NCI-H82 treated with DMSO at 0.1 percent for 48 hours (cell line): ENCODE measurements around the gene TM7SF2.

Source experiments
- DNase-seq: peaks from one replicate; lab custom pipeline; 2025; ENCODE audit not compliant: unreplicated experiment; lab: John Stamatoyannopoulos, UW

Gene TM7SF2

DNA sequence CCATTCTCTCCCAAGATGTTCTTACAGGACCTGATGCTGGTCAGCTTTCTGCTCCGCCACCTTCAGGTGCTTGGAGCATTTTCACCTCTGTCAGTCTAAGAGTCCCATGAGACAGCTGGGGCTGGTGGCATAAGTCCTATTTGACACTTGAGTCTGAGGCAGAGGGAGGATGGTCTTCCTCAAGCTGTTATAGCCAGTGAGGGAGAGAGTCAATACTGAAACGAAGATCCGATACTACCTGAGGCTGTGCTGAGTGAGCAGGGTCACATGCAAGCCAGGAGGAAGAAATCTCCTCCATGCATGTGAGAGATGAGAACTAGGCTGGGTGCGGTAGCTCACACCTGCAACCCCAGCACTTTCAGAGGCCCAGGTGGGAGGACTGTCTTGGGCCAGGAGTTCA is 22.1 kb upstream of the TM7SF2 start:
- DNase-seq: no peak

DNA sequence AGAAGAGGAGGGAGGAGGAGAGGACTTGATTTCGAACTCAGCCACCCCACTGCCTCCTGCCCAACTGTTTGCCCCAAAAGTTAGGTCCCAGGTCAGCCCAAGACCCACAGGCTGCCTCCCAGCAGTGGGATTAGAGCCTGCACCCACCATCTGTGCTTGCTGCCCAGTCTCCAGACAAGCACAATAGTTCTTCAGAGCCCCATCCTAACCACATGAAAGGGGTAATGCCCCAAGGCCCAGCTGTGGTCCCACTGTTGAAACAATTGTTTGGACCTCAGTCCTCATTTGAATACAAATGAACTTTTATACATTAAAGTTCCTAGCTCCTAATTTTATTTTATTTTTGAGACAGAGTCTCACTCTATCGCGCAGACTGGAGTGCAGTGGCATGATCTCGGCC is 21.0 kb upstream of the TM7SF2 start:
- DNase-seq: no peak

DNA sequence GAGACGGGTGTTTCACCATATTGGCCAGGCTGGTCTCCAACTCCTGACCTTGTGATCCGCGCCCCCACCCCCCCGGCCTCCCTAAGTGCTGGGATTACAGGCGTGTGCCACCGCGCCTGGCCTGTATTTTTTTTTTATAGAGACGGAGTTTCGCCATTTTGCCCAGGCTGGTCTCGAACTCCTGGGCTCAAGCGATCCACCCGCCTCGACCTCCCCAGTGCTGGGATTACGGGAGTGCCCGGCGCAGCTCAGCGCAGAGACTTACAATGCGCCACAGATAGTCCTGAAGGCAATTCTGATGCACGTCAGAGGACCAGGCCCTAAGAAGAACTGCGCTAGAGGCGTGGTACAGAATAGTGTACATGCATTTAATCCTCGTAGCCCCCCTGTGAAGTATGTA is 16.2 kb upstream of the TM7SF2 start:
- no peak for DNase-seq

DNA sequence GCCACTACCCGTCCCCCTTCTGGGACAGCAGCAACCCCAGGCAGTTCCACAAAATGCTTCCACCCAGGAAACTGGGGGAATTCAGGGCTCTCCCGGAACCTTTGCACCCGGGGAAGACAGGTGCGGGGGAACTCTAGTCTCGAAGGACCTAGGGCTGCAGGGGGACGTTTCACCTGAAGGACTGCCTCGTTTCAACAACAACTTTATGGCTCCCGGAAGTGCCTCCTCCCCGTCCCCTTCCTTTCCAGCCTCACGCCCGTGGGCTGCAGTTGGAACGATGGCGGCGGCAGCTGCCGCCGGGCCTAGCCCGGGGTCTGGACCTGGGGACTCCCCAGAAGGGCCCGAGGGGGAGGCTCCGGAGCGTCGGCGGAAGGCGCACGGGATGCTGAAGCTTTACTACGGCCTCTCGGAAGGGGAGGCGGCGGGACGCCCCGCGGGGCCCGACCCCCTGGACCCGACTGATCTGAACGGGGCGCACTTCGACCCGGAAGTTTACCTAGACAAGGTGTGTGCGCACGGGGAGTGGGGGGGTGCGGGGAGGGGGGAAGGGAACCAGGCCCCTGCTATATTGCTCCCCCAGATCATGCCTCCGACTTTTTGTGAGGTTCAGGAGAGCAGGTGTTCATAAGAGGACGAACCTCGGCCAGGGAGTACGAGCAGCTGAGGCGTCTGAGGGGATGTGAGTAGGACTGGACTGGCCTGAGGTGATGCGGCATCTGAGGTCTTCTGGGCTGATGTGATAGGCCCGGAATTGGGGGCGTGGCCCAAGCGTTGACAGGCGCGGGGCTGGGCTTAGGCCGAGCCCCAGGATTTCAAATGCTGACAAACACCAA is 15.5 kb upstream of the TM7SF2 start, which contains the start of gene VPS51:
TSS of gene VPS51 (plus strand) at position 241 of the 833 bp plus-strand sequence. CDS start at position 278, 37 bp downstream.
- peak; percentile 64 for DNase-seq

DNA sequence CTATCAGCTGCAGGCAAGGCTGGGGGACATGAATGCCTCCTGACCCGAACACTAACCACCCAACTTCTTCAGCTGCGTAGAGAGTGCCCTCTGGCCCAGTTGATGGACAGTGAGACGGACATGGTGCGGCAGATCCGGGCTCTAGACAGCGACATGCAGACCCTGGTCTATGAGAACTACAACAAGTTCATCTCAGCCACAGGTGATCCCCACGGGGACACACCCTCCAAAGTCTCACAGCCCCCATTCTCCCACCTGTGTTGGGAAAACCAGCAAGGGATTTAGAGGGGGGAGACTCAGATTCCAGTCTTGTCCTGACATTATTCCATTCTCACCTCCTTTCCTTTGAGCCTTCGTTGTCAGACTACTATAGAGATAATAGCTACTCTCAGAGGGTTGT is 14.7 kb upstream of the TM7SF2 start:
- DNase-seq: no peak

DNA sequence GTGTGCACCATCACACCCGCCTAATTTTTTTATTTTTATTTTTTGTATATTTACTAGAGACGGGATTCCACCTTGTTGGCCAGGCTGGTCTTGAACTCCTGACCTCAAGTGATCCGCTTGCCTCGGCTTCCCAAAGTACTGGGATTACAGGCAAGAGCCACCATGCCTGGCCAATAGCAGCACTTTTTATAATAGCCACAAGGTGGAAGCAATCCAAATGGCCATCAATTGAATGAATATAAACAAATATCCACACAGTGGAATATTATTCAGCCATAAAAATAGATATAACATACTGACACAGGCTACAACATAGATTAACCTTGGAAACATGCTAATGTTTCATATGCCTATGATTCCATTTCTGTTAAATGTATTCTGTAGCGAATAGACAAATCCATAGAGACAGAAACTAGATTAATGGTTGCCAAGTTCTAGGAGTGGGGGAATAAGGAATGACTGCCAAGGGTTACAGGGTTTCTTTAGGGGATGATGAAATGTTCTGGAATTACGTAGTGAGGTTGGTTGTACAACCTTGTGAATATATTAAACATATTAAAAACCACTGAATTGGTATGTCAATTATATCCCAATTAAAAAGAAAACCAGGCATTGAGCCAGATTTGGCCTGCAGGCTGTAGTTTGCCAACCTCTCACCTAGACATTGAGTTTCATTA is 10.9 kb upstream of the TM7SF2 start:
- no peak for DNase-seq

DNA sequence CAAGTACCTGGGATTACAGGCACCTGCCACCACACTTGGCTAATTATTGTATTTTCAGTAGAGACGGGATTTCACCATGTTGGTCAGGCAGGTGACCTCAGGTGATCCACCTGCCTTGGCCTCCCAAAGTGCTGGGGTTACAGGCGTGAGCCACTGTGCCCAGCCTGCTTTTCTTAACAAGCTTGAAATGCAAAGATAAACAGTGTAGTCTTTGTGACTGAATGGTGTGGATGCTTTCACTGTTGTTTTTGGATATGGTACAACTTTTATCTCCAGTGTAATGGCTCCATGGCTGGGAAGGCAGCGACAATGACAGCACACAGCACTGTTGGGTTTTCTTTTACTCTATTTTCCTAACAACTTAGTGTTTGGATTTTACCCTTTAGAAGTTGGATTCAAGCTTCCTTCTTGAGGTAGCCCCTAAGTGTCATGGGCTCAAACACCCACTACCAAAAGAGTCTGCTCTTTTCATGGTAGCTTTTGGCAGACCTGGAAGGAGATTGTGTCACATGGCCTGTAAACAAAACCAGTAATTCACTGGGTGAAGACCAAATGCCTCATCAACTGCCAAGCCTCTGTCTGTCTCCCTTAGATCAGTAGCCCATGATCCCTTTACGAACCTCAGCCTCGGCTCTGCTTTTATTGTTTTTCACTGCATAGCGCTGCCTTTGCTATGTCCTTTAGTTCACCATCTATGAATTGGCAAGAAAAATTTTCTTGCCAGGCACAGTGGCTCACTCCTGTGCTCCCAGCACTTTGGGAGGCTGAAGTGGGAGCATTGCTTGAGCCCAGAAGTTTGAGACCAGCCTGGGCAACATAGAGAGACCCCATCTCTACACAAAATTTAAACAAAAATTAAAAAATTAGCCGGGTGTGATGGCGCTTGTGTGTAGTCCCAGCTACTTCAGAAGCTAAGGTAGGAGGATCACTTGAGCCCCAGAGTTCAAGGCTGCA is 9.3 kb upstream of the TM7SF2 start:
- DNase-seq: no peak

DNA sequence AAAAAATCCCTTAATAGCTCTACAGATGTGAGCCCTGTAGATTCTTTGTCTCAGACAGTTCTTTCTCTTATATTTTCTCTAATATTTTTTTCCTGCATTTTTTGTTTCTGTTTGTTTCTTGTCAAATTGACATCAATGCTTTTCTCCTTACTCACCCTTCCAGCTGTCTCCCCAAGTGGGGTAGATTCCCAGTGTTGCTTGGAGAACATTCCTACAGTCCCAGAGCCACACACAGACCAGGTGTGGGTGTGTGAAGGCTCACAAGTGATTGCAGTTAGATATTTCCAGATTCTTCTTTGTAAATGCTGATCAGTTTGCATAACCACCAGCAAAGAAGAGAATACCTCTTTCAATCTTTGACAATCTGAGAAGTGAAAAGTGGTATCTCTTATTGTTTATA is 8.2 kb upstream of the TM7SF2 start:
- no peak for DNase-seq

DNA sequence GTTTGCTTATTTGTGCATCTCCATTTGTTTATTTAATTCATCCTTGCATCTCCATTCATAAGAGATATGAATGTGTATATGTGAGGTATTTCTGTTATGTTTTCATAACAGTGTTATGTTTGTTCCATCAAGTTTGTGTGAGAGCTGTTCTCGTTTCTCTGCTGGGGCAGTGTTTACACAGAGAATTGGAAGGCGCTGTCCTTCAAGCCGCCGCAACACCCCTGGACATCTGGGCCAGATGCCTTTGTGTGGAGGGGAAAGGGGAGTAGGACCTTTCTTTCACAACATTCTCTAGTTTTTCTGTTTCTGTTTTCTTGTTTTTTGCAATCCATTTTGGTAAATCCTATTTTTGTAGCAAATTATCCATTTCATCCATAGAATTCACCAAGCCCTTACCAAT is 7.0 kb upstream of the TM7SF2 start:
- no peak for DNase-seq

DNA sequence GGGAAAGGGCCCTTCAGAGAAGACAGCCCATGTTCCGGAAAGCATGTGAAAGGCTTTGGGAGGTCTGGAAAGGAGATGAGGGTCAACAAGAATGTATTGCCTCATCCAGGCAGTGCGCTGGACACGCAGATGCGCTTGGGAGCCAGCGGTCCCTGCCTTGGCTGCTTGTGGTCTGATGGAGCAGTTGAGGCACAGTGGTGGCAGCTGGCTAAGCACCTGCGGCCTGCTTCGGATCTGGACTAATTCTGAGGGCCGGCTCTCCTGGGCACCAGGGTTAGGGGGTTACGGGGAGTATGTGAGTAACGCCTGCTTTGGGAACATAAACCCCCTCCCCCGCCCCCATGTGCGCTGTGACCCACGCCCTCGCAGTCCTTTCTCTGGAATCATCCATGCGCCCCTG is 4.6 kb upstream of the TM7SF2 start:
- no peak for DNase-seq

DNA sequence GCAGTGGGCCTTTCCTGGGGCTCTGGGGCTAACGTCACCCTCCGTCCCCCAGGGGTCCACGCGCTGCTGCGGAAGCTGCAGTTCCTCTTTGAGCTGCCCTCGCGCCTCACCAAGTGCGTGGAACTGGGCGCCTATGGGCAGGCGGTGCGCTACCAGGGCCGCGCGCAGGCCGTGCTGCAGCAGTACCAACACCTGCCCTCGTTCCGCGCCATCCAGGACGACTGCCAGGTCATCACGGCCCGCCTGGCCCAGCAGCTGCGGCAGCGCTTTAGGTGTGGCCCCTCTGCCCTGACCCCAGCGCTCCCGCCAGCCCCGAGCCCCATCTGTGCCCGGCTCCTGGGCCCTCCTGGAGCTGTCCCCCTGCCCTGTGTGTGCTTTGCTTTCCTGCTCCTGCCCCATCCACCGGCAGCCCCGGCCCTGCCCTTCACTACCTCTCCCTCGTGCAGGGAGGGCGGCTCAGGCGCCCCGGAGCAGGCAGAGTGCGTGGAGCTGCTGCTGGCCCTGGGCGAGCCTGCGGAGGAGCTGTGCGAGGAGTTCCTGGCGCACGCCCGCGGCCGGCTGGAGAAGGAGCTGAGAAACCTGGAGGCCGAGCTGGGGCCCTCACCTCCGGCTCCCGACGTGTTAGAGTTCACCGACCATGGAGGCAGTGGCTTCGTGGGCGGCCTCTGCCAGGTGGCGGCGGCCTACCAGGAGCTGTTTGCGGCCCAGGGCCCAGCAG is 3.8 kb upstream of the TM7SF2 start:
- DNase-seq: no peak

DNA sequence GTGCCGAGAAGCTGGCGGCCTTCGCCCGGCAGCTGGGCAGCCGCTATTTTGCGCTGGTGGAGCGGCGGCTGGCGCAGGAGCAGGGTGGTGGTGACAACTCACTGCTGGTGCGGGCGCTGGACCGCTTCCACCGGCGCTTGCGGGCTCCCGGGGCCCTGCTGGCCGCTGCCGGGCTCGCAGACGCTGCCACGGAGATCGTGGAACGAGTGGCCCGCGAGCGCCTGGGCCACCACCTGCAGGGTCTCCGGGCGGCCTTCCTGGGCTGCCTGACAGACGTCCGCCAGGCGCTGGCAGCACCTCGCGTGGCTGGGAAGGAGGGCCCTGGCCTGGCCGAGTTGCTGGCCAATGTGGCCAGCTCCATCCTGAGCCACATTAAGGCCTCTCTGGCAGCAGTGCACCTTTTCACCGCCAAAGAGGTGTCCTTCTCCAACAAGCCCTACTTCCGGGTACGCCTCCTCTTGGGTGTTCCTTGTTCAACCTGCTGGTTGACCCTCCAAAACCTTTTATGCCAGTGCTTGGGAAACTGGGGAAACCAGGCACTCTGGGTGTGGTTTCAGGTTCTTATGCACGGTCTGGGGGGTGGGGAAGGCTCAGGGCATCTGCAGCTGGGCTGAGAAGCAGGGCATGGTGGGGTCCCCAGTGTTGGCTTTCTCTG is 3.1 kb upstream of the TM7SF2 start:
- no peak for DNase-seq

DNA sequence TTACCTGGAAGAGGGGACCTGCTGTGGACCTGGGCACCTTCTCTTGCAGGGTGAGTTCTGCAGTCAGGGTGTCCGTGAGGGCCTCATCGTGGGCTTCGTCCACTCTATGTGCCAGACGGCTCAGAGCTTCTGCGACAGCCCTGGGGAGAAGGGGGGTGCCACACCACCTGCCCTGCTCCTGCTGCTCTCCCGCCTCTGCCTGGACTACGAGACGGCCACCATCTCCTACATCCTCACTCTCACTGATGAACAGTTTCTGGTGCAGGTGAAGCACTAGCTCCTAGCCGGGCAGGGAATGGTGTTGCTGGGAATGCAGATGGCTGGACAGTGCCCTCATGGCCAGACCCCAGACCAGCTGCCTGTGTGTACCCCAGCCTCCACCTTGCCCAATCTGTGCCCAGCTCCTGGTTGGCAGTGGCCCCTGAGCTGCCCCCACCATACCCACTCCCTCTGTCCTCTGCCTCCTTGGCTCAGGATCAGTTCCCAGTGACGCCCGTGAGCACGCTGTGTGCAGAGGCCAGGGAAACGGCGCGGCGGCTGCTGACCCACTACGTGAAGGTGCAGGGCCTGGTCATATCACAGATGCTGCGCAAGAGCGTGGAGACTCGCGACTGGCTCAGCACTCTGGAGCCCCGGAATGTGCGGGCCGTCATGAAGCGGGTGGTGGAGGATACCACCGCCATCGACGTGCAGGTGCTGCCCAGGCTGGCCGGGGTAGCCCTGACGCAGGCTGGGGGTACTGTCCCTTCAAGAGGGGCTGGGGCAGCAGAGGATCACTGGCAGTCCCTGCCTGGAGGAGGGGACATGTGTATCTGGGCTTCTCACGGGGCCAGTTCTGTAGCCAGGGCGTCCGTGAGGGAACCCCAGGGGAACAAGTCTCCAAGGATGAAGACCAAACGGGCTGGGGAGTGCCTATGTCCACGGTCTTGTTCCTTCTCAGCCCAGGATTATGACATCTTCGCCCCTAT is 2.2 kb upstream of the TM7SF2 start:
- no peak for DNase-seq

DNA sequence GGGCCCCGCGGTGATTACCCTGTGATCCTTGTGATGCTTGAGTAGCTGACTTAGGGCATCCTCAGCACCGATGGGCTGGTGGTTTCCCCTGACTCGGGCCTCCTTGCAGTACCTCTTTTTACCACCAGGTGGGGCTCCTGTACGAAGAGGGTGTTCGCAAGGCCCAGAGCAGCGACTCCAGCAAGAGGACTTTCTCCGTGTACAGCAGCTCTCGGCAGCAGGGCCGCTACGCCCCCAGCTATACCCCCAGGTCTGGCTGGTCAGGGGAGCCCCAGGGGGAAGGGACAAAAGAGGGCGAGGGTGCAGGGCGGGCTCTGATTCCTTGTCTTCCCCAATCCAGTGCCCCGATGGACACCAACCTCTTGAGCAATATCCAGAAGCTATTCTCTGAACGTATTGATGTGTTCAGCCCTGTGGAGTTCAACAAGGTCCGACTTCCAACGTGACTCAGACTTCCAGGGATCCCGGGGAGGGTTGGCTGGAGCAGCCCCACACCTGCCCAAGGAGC is 1.3 kb upstream of the TM7SF2 start:
- peak; percentile 46 for DNase-seq

DNA sequence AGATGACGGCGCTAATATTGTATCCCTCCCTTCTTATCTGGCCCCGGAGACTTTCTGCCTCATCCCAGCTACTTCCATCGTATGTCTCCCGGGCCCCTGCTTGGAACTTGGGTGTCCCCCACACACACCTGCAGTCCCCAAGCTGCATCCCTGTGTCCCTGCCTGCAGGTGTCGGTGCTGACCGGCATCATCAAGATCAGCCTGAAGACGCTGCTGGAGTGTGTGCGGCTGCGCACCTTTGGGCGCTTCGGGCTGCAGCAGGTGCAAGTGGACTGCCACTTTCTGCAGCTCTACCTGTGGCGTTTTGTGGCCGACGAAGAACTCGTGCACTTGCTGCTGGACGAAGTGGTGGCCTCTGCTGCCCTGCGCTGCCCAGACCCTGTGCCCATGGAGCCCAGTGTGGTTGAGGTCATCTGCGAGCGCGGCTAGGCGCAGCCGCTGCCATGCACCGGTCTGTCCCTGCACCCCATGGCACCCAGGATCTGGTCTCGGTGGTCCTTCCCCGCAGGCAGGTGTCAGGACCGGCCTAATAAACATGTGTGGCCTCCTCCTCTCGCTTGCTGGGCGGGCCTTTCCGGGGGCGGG is 421 bp upstream of the TM7SF2 start:
- DNase-seq: no peak

DNA sequence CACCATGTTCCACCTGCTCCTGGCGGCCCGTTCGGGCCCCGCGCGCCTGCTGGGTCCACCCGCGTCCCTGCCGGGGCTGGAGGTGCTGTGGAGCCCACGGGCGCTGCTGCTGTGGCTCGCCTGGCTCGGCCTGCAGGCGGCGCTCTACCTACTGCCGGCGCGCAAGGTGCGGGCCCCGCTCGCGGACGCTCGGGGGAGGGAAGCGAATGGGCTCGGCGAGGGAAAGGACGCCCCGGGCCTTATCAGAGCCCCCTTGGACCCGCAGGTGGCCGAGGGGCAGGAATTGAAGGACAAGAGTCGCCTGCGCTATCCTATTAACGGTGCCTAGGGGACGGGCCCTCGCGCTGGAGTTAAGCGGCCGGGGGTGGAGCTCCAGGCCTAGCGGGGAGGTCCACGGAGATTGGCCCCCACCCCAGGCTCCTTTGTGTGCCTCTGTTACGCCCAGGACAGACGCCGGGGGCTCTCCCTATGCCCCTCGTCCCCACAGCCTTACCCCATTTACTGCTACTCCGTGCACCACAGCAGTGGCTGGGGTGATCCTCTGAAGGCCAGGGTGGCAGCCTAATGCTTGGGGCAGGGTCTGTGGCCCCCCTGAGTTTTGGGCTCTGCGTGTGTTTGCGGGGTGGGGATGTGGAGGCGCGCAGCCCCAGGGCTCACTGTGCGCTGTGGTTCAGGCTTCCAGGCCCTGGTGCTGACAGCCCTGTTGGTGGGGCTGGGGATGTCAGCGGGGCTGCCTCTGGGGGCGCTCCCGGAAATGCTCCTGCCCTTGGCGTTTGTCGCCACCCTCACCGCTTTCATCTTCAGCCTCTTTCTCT is 1.1 kb downstream of the TM7SF2 start:
- peak; percentile 23 for DNase-seq

DNA sequence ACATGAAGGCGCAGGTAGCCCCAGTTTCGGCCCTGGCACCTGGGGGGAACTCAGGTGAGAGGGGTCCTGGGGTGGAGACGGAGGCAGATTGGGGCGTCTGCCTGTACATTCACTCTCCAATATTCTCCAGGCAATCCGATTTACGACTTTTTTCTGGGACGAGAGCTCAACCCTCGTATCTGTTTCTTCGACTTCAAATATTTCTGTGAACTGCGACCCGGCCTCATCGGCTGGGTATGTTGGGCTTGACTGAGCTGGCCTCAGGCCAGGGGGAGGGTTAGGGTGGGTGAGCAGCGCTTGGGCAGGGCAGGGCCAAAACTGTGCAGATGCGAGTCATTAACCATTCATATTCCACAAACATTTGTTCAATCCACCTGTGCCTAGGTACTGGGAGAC is 1.7 kb downstream of the TM7SF2 start:
- DNase-seq: no peak

DNA sequence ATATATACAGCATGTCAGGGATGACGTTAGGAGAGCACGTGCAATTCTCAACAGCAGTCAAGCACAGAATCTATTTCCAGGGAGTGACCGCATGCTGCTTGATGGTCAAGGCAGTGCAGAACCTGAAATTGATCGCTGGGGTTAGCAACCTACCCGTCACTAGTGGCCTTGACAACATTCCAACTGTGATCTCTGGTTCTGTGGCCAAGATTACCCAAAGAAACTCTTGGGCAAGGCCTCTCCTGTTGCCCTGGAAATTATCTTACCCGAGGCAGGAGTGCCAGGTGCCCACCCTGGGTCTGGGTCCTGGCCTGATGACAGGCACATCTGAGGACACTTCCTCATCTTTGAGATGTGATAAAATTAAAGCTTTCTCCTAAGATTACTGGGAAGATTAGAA is 2.2 kb downstream of the TM7SF2 start:
- no peak for DNase-seq
